SK-N-SH (cell line): ENCODE data around the gene ZNF502. TPM values are rescaled to one million over a fixed set of nuclear protein-coding genes. Genes with fewer than 3 reads are reported as not detected.

Source experiments
- CTCF ChIA-PET: fragments of 300-600, 350-600 bp; formaldehyde crosslinking; extraction: SDS; loops from one replicate; lab custom pipeline; 2021; lab: Yijun Ruan, JAX
- POLR2A ChIA-PET: fragments of 350-600 bp; sonication (Branson Sonifier 250); formaldehyde crosslinking; extraction: SDS; loops from one replicate; lab custom pipeline; 2020; ENCODE audit warnings: antibody characterized with exemption, inconsistent platforms; lab: Yijun Ruan, JAX
- DNase-seq: peaks from one replicate; pipeline ENCODE4 v3.0.0; 2012
- H2AFZ ChIP-seq: fragments of 200-600 bp; sonication (generic); 2 replicates; pipeline ENCODE4 v1.8.1; 2016; ENCODE audit warnings: antibody characterized with exemption, mild to moderate bottlenecking, low read depth
- H3F3A ChIP-seq: fragments of 200-600 bp; sonication (generic); replicated peaks from 2 replicates; pipeline ENCODE3; 2016; ENCODE audit warnings: antibody characterized with exemption, mild to moderate bottlenecking; ENCODE audit not compliant: insufficient read depth
- H3K27ac ChIP-seq, 2 experiments: fragments of 200-500 bp in 1 of 2; fragments of 200-600 bp in 1 of 2; sonication (Bioruptor generic) in 1 of 2; sonication (generic), shearing (Covaris generic) in 1 of 2; 2 replicates each; pipeline versions ENCODE4 v1.5.1 to v1.6.1; 2014 to 2016; ENCODE audit warnings: low read depth in 2 of 2, inconsistent platforms in 1 of 2, low read length in 1 of 2, mild to moderate bottlenecking in 1 of 2, mixed read lengths in 1 of 2
- H3K27me3 ChIP-seq: fragments of 200-600 bp; sonication (generic), shearing (Covaris generic); 2 replicates; pipeline ENCODE4 v1.6.1; 2016; ENCODE audit warnings: mixed run types; ENCODE audit not compliant: insufficient read depth
- H3K36me3 ChIP-seq, 2 experiments: fragments of 200-500 bp in 1 of 2; fragments of 200-600 bp in 1 of 2; sonication (Bioruptor generic) in 1 of 2; sonication (generic) in 1 of 2; replicated peaks in 1 of 2; 2 replicates each; pipeline versions ENCODE3 to v1.5.1; 2014 to 2016; ENCODE audit warnings: low read length in 1 of 2, mild to moderate bottlenecking in 1 of 2; ENCODE audit not compliant: insufficient read depth in 2 of 2, control insufficient read depth in 1 of 2
- H3K4me1 ChIP-seq, 2 experiments: fragments of 200-500 bp in 1 of 2; fragments of 200-600 bp in 1 of 2; sonication (Bioruptor generic) in 1 of 2; sonication (generic), shearing (Covaris generic) in 1 of 2; 2 replicates each; pipeline versions ENCODE4 v1.5.1 to v1.6.1; 2014 to 2016; ENCODE audit warnings: low read depth in 1 of 2, low read length in 1 of 2, mixed run types in 1 of 2; ENCODE audit not compliant: insufficient read depth in 2 of 2, control insufficient read depth in 1 of 2
- H3K4me2 ChIP-seq: fragments of 200-600 bp; sonication (generic), shearing (Covaris generic); 2 replicates; pipeline ENCODE4 v1.6.1; 2017; ENCODE audit warnings: mixed run types
- H3K4me3 ChIP-seq, 2 experiments: fragments of 200-500 bp in 1 of 2; fragments of 200-600 bp in 1 of 2; sonication (Bioruptor generic) in 1 of 2; sonication (generic), shearing (Covaris generic) in 1 of 2; 2 replicates each; pipeline versions ENCODE4 v1.5.1 to v1.8.1; 2014 to 2016; ENCODE audit warnings: low read depth in 2 of 2, inconsistent platforms in 1 of 2, low read length in 1 of 2, mild to moderate bottlenecking in 1 of 2, mixed read lengths in 1 of 2, moderate library complexity in 1 of 2
- H3K79me2 ChIP-seq: fragments of 200-600 bp; sonication (generic); 2 replicates; pipeline ENCODE4 v1.8.1; 2017; ENCODE audit warnings: mild to moderate bottlenecking; ENCODE audit not compliant: insufficient read depth
- H3K9ac ChIP-seq: fragments of 200-600 bp; sonication (generic); 2 replicates; pipeline ENCODE4 v1.6.1; 2017; ENCODE audit warnings: mixed run types
- H3K9me2 ChIP-seq: fragments of 200-600 bp; sonication (generic); 2 replicates; pipeline ENCODE4 v1.6.1; 2017; ENCODE audit warnings: mixed run types
- H3K9me3 ChIP-seq: fragments of 200-600 bp; sonication (generic); 2 replicates; pipeline ENCODE4 v1.6.1; 2017; ENCODE audit warnings: mixed run types, mild to moderate bottlenecking, moderate library complexity
- H4K20me1 ChIP-seq: fragments of 200-600 bp; sonication (generic); 2 replicates; pipeline ENCODE4 v1.6.1; 2017; ENCODE audit warnings: mild to moderate bottlenecking, mixed run types; ENCODE audit not compliant: insufficient read depth
- CHD2 ChIP-seq: fragments of 150-350 bp; IDR thresholded peaks from 2 replicates; pipeline ENCODE4 v1.6.1; 2018; ENCODE audit warnings: low read length; ENCODE audit not compliant: partially characterized antibody
- ELF1 ChIP-seq: IDR thresholded peaks from 2 replicates; pipeline ENCODE4 v1.4.0; 2012
- FOSL2 ChIP-seq: IDR thresholded peaks from 2 replicates; pipeline ENCODE4 v1.4.0; 2012; ENCODE audit warnings: low read depth, mild to moderate bottlenecking, moderate library complexity, borderline replicate concordance
- FOXJ3 ChIP-seq: sonication (generic); formaldehyde crosslinking; IDR thresholded peaks from 2 replicates; pipeline ENCODE4 v1.5.1; 2020; ENCODE audit warnings: mild to moderate bottlenecking, missing genetic modification reagents
- GATA2 ChIP-seq: sonication (generic); formaldehyde crosslinking; IDR thresholded peaks from 2 replicates; pipeline ENCODE4 v1.5.0; 2020; ENCODE audit warnings: mild to moderate bottlenecking, missing genetic modification reagents
- IRF3 ChIP-seq: fragments of 150-350 bp; IDR thresholded peaks from 2 replicates; pipeline ENCODE4 v1.6.1; 2016; ENCODE audit warnings: mild to moderate bottlenecking, low read depth, low read length
- JUND ChIP-seq: IDR thresholded peaks from 2 replicates; pipeline ENCODE4 v1.4.0; 2012
- MXI1 ChIP-seq: IDR thresholded peaks from 2 replicates; pipeline ENCODE4 v1.6.1; 2012; ENCODE audit warnings: mild to moderate bottlenecking, low read depth, low read length, improper control_type of control experiment
- NFIC ChIP-seq: IDR thresholded peaks from 2 replicates; pipeline ENCODE4 v1.4.0; 2012; ENCODE audit warnings: borderline replicate concordance
- POLR2AphosphoS5 ChIP-seq: IDR thresholded peaks from 2 replicates; pipeline ENCODE4 v1.6.1; 2012; ENCODE audit warnings: low read depth, low read length
- RCOR1 ChIP-seq: fragments of 150-350 bp; IDR thresholded peaks from 2 replicates; pipeline ENCODE4 v1.6.1; 2017; ENCODE audit warnings: antibody characterized with exemption, low read length
- SIN3A ChIP-seq: IDR thresholded peaks from 2 replicates; pipeline ENCODE4 v1.6.1; 2012; ENCODE audit warnings: low read depth, mild to moderate bottlenecking, low read length, moderate library complexity, borderline replicate concordance
- SMC3 ChIP-seq: IDR thresholded peaks from 2 replicates; pipeline ENCODE4 v1.6.1; 2012; ENCODE audit warnings: low read depth, low read length, improper control_type of control experiment
- TCF12 ChIP-seq: IDR thresholded peaks from 2 replicates; pipeline ENCODE4 v1.4.0; 2012
- TEAD4 ChIP-seq: IDR thresholded peaks from 2 replicates; pipeline ENCODE4 v1.4.0; 2012; ENCODE audit warnings: mild to moderate bottlenecking, borderline replicate concordance; ENCODE audit not compliant: insufficient read depth
- WGBS: methylation state at CpG from one replicate; pipeline ENCODE4 v1.1.6; 2017; ENCODE audit warnings: low lambda C conversion rate; 5-methylcytosine and 5-hydroxymethylcytosine counted together
- polyA plus RNA-seq, 3 experiments: library from polyadenylated mRNA; depleted of rRNA; stranded (reverse); fragments of >200 nt; gene quantifications; 2 replicates each; pipeline ENCODE4 v1.2.3, GENCODE V29; 2012
- TF ChIP-seq, protein P1 (sequence below): IDR thresholded peaks from 2 replicates; pipeline ENCODE4 v1.4.0; 2012; ENCODE audit warnings: low read depth, borderline replicate concordance
- TF ChIP-seq, protein P2 (sequence below): fragments of 150-350 bp; IDR thresholded peaks from 2 replicates; pipeline ENCODE4 v1.6.1; 2017; ENCODE audit warnings: antibody characterized with exemption, low read length, low read depth, borderline replicate concordance

The ZNF502 gene
- polyA plus RNA-seq, 1 of the 3 experiments (the other 2 are of a cell fraction), result 2.1 TPM

GRCh38 chr3:44665173-44665572 lies 47.3 kb upstream of the ZNF502 start:
- H3K9me2 ChIP-seq, result no peaks in the 10 kb centered on the region
- no peak for TF ChIP-seq NFIC
- no peak for TF ChIP-seq TCF12
- TF ChIP-seq RCOR1, result no peak
- TF ChIP-seq JUND, result no peak
- no peak for TF ChIP-seq FOSL2
- TF ChIP-seq SMC3, result no peak
- no peak for TF ChIP-seq MXI1
- no peak for TF ChIP-seq FOXJ3 (CRISPR knock-in tag)
- no peak for TF ChIP-seq TEAD4
- TF ChIP-seq, protein P1, sequence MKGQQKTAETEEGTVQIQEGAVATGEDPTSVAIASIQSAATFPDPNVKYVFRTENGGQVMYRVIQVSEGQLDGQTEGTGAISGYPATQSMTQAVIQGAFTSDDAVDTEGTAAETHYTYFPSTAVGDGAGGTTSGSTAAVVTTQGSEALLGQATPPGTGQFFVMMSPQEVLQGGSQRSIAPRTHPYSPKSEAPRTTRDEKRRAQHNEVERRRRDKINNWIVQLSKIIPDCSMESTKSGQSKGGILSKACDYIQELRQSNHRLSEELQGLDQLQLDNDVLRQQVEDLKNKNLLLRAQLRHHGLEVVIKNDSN, result no peak
- TF ChIP-seq GATA2 (CRISPR knock-in tag), result no peak
- TF ChIP-seq SIN3A, result no peak
- no peak for TF ChIP-seq CHD2
- TF ChIP-seq, protein P2, sequence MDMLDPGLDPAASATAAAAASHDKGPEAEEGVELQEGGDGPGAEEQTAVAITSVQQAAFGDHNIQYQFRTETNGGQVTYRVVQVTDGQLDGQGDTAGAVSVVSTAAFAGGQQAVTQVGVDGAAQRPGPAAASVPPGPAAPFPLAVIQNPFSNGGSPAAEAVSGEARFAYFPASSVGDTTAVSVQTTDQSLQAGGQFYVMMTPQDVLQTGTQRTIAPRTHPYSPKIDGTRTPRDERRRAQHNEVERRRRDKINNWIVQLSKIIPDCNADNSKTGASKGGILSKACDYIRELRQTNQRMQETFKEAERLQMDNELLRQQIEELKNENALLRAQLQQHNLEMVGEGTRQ, result no peak
- TF ChIP-seq IRF3, result no peak
- TF ChIP-seq POLR2AphosphoS5, result no peak
- TF ChIP-seq ELF1, result no peak

GRCh38 chr3:44666346-44666745 lies 46.1 kb upstream of the ZNF502 start:
- DNase-seq, result no peak
- no peaks in the 10 kb centered on the region for H3K79me2 ChIP-seq
- no peak overlapping the region for H3K27ac ChIP-seq
- no peak overlapping the region for H2AFZ ChIP-seq
- CTCF ChIA-PET, result no interaction called here
- H3K36me3 ChIP-seq, result peaks cover 8 to 13% of the 10 kb centered on the region in 2 experiments
- no peaks in the 10 kb centered on the region for H3K9me2 ChIP-seq
- H3F3A ChIP-seq, result no peaks in the 10 kb centered on the region
- no peak overlapping the region for H3K9ac ChIP-seq
- H3K4me3 ChIP-seq, result no peak overlapping the region
- H3K27me3 ChIP-seq, result no peaks in the 10 kb centered on the region
- 85% methylated on average over 4 of the region's 4 CpGs for WGBS
- 0 out of 2 replicates have a peak, but pooled peaks cover 5% of the 10 kb centered on the region for H3K9me3 ChIP-seq
- POLR2A ChIA-PET, result no interaction called here
- no peak for TF ChIP-seq FOSL2
- no peaks in the 10 kb centered on the region; a peak in 1 of 4 replicates for H3K4me1 ChIP-seq
- no peak overlapping the region for H3K4me2 ChIP-seq
- no peaks in the 10 kb centered on the region for H4K20me1 ChIP-seq

More at GRCh38 chr3:44665173-44665572, 47.3 kb upstream of the ZNF502 start:
- Histone ChIP-seq H3K27me3 (no peaks in the 10 kb centered on the region), H3K4me3 (no peak overlapping the region), H3K27ac (no peak overlapping the region), H3F3A (no peaks in the 10 kb centered on the region), H3K9me3 (0 out of 2 replicates have a peak, but pooled peaks cover 5% of the 10 kb centered on the region), H3K4me2 (no peak overlapping the region), H2AFZ (no peak overlapping the region), H4K20me1 (no peaks in the 10 kb centered on the region), H3K9ac (no peak overlapping the region), H3K4me1 (no peaks in the 10 kb centered on the region; a peak in 1 of 4 replicates), H3K79me2 (no peaks in the 10 kb centered on the region), H3K36me3 (peaks cover 20 to 24% of the 10 kb centered on the region in 2 experiments)
- WGBS, result 92% methylated on average over 3 of the region's 3 CpGs
- no peak for DNase-seq
- CTCF ChIA-PET, result interaction anchor here (0.9 kb wide), 1 partner anchor 14 kb away, joined by 5 read pairs; no protein-coding TSS in a partner anchor
- POLR2A ChIA-PET, result no interaction called here
